OCI-LY1 (cell line): Measurements from ENCODE around the gene IQCM.

ENCODE experiments used
- EZH2 ChIP-seq: fragments of 200-600 bp; sonication (generic), shearing (Covaris generic); IDR thresholded peaks from 2 replicates; pipeline ENCODE4 v1.8.0; 2017; ENCODE audit warnings: borderline replicate concordance, mixed run types, mild to moderate bottlenecking, antibody characterized with exemption, low read length, moderate library complexity, mixed read lengths
- TF ChIP-seq, protein P1 (sequence below): fragments of 200-600 bp; sonication (generic), shearing (Covaris generic); IDR thresholded peaks from 2 replicates; pipeline ENCODE4 v1.5.1; 2017; ENCODE audit warnings: mild to moderate bottlenecking, antibody characterized with exemption, low read length, moderate library complexity, mixed read lengths

DNA sequence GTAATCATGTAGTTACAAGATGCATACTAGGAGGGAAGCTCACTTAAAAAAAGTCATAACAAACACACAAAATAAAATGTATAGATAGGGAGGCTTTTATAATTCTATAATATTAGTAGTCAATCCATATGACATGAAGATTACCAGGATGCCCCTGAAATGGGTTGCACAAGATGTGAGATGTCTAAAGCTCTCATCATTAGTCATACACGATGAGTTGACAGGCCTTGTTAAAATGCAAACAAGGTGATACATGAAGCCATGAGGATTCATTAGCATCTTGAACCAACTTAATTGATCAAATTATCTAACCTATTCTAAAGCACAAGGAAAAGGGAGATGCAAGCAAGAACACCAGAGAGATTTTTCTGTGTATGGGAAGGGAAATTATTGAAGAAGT, 470.2 kb downstream of the IQCM start:
- TF ChIP-seq, protein P1, sequence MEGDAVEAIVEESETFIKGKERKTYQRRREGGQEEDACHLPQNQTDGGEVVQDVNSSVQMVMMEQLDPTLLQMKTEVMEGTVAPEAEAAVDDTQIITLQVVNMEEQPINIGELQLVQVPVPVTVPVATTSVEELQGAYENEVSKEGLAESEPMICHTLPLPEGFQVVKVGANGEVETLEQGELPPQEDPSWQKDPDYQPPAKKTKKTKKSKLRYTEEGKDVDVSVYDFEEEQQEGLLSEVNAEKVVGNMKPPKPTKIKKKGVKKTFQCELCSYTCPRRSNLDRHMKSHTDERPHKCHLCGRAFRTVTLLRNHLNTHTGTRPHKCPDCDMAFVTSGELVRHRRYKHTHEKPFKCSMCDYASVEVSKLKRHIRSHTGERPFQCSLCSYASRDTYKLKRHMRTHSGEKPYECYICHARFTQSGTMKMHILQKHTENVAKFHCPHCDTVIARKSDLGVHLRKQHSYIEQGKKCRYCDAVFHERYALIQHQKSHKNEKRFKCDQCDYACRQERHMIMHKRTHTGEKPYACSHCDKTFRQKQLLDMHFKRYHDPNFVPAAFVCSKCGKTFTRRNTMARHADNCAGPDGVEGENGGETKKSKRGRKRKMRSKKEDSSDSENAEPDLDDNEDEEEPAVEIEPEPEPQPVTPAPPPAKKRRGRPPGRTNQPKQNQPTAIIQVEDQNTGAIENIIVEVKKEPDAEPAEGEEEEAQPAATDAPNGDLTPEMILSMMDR, result no peak
- TF ChIP-seq EZH2, result no peak
